B cell (primary cell): ENCODE results near the gene HBG2. TPM values are rescaled to one million over a fixed set of nuclear protein-coding genes. Genes with fewer than 3 reads are reported as not detected.

Source experiments
- ATAC-seq: fragments of 200-7000 bp; cut with Tn5 transposase; one replicate; pipeline ENCODE4 v1.10.0; 2021; ENCODE audit warnings: low read depth, mild to moderate bottlenecking, moderate number of reproducible peaks, moderate library complexity
- CTCF ChIA-PET: fragments of 350-600 bp; sonication (Branson Sonifier 250); formaldehyde crosslinking; loops from one replicate; lab custom pipeline; 2021; ENCODE audit warnings: antibody characterized with exemption, inconsistent platforms; lab: Charles Lee
- POLR2A ChIA-PET: fragments of 350-600 bp; sonication (Branson Sonifier 250); formaldehyde crosslinking; loops from one replicate; lab custom pipeline; 2021; ENCODE audit warnings: antibody characterized with exemption; lab: Charles Lee
- DNase-seq: peaks from one replicate; pipeline ENCODE4 v3.0.0; 2013
- H2AFZ ChIP-seq: 2 replicates; pipeline ENCODE4 v1.6.1; 2012; ENCODE audit warnings: mild to moderate bottlenecking, low read depth, low read length; ENCODE audit not compliant: insufficient read depth, poor library complexity, severe bottlenecking
- H3K27ac ChIP-seq, 2 donors: 1 replicate in 1 of 2; 2 replicates in 1 of 2; pipeline ENCODE4 v1.5.1; 2012 to 2013; ENCODE audit warnings: low read length in 2 of 2, mild to moderate bottlenecking in 2 of 2, moderate library complexity in 1 of 2
- H3K27me3 ChIP-seq, 4 experiments: fragments of 200-600 bp in 1 of 4; sonication (generic) in 1 of 4; replicated peaks in 1 of 4; 1 replicate in 2 of 4; 2 replicates in 2 of 4; pipeline versions ENCODE4 v1.6.1 to v1.7.0; 2013 to 2016; ENCODE audit warnings: low read length in 3 of 4, mild to moderate bottlenecking in 2 of 4, mixed read lengths in 1 of 4, moderate library complexity in 1 of 4; ENCODE audit not compliant: insufficient read depth in 4 of 4, control insufficient read depth in 3 of 4; ENCODE audit errors: control extremely low read depth in 1 of 4
- H3K36me3 ChIP-seq, 2 experiments: replicated peaks in 1 of 2; 1 replicate in 1 of 2; 2 replicates in 1 of 2; pipeline versions ENCODE4 v1.6.1 to v1.7.1; 2013; ENCODE audit warnings: low read length in 1 of 2; ENCODE audit not compliant: insufficient read depth in 2 of 2, control insufficient read depth in 1 of 2; ENCODE audit errors: control extremely low read depth in 1 of 2, extremely low read depth in 1 of 2
- H3K4me1 ChIP-seq, 2 donors: fragments of 200-600 bp in 1 of 2; sonication (generic) in 1 of 2; 1 replicate in 1 of 2; 2 replicates in 1 of 2; pipeline versions ENCODE4 v1.5.1 to v1.6.1; 2013 to 2017; ENCODE audit warnings: low read length in 2 of 2; ENCODE audit not compliant: control insufficient read depth in 2 of 2, insufficient read depth in 2 of 2
- H3K4me2 ChIP-seq: replicated peaks from 2 replicates; pipeline ENCODE3; 2012; ENCODE audit warnings: mild to moderate bottlenecking, low read depth, low read length; ENCODE audit not compliant: poor library complexity, severe bottlenecking
- H3K4me3 ChIP-seq, 5 experiments: fragments of 200-600 bp in 1 of 5; sonication (generic) in 1 of 5; 1 replicate in 3 of 5; 2 replicates in 2 of 5; pipeline versions ENCODE4 v1.5.1 to v1.7.0; 2011 to 2016; ENCODE audit warnings: low read length in 4 of 5, mild to moderate bottlenecking in 4 of 5, low read depth in 2 of 5, control low read depth in 1 of 5, moderate library complexity in 1 of 5; ENCODE audit not compliant: insufficient read depth in 1 of 5; ENCODE audit errors: control extremely low read depth in 1 of 5, extremely low read depth in 1 of 5
- H3K79me2 ChIP-seq: fragments of 200-600 bp; sonication (generic); one replicate; pipeline ENCODE4 v1.6.0; 2016; ENCODE audit warnings: low read length; ENCODE audit not compliant: control insufficient read depth, insufficient read depth
- H3K9ac ChIP-seq: fragments of 200-600 bp; sonication (generic); 2 replicates; pipeline ENCODE4 v1.6.1; 2017; ENCODE audit warnings: mild to moderate bottlenecking, low read length, moderate library complexity
- H3K9me3 ChIP-seq, 3 donors: one replicate each; pipeline versions ENCODE4 v1.6.1 to v1.7.1; 2013; ENCODE audit warnings: low read length in 2 of 3; ENCODE audit not compliant: control insufficient read depth in 2 of 3, insufficient read depth in 1 of 3; ENCODE audit errors: control extremely low read depth in 1 of 3
- H4K20me1 ChIP-seq: 2 replicates; pipeline ENCODE4 v1.6.0; 2012; ENCODE audit warnings: mild to moderate bottlenecking, low read length; ENCODE audit not compliant: insufficient read depth, control insufficient read depth, poor library complexity, severe bottlenecking
- H3K27ac Mint-ChIP-seq: one replicate; pipeline ENCODE4 v1.8.0; 2021; ENCODE audit warnings: mixed read lengths
- H3K27me3 Mint-ChIP-seq: one replicate; pipeline ENCODE4 v1.8.0; 2021; ENCODE audit warnings: mixed read lengths
- H3K4me1 Mint-ChIP-seq: one replicate; pipeline ENCODE4 v1.8.0; 2021; ENCODE audit warnings: mixed read lengths
- H3K4me3 Mint-ChIP-seq: one replicate; pipeline ENCODE4 v1.8.0; 2021; ENCODE audit warnings: mixed read lengths
- H3K9me3 Mint-ChIP-seq: one replicate; pipeline ENCODE4 v1.8.0; 2022; ENCODE audit warnings: mixed read lengths; ENCODE audit not compliant: insufficient read depth
- CTCF ChIP-seq: fragments of 200-600 bp; IDR thresholded peaks from one replicate; pipeline ENCODE4 v1.8.0; 2022; ENCODE audit warnings: antibody characterized with exemption, mild to moderate bottlenecking
- EZH2 ChIP-seq: IDR thresholded peaks from 2 replicates; pipeline ENCODE4 v1.6.1; 2012; ENCODE audit warnings: borderline replicate concordance, low read depth, mild to moderate bottlenecking, moderate library complexity, low read length; ENCODE audit not compliant: insufficient read depth, poor library complexity, severe bottlenecking
- WGBS: methylation state at CpG from one replicate; pipeline ENCODE4 v1.1.5; 2013; ENCODE audit warnings: missing lambda C conversion rate; ENCODE audit not compliant: insufficient coverage; 5-methylcytosine and 5-hydroxymethylcytosine counted together
- intact Hi-C: fragments of 100-400 bp; cut with micrococcal nuclease; formaldehyde crosslinking; loops from one replicate; pipeline ENCODE4 v1.10.0; 2022
- polyA plus RNA-seq: library from polyadenylated mRNA; depleted of rRNA; stranded (reverse); fragments of >200 nt; gene quantifications from 2 replicates; pipeline ENCODE4 v1.2.3, GENCODE V29; 2012
- total RNA-seq, 2 donors: library from RNA; stranded (reverse); fragments of 120-200 nt in 1 of 2; gene quantifications; 1 replicate in 1 of 2; 2 replicates in 1 of 2; pipeline versions ENCODE4 v1.2.3 to v1.2.4, GENCODE V29; 2013 to 2022

Gene HBG2
- total and polyA plus RNA-seq, 2 donors (not counting 1 experiment from before 2014, with no cell fraction given): not detected

GRCh38 chr11:5240458-5240857, 14.1 kb downstream of the HBG2 start:
- ChIA-PET POLR2A (no interaction called here), CTCF (no interaction called here)
- Histone ChIP-seq H3K27me3 (no peaks in the 10 kb centered on the region), H4K20me1 (no peaks in the 10 kb centered on the region), H2AFZ (no peak overlapping the region), H3K79me2 (no peaks in the 10 kb centered on the region), H3K4me3 (no peak overlapping the region), H3K4me1 (no peaks in the 10 kb centered on the region), H3K9me3 (no peaks in the 10 kb centered on the region), H3K36me3 (no peaks in the 10 kb centered on the region), H3K4me2 (no peak overlapping the region), H3K27ac (no peak overlapping the region), H3K9ac (no peak overlapping the region)
- ATAC-seq (no peak), DNase-seq (no peak)
- intact Hi-C loops: no loop called here
- no peak for TF ChIP-seq EZH2
- TF ChIP-seq CTCF: no peak
- no peaks in the 10 kb centered on the region for H3K9me3 Mint-ChIP-seq
- H3K27me3 Mint-ChIP-seq: peaks cover 17% of the 10 kb centered on the region
- no peaks in the 10 kb centered on the region for H3K4me1 Mint-ChIP-seq
- H3K27ac Mint-ChIP-seq: no peak overlapping the region
- H3K4me3 Mint-ChIP-seq: no peak overlapping the region
- no CpG with 5 or more reads among the region's 2 CpGs for WGBS

GRCh38 chr11:5240056-5240455, 14.5 kb downstream of the HBG2 start:
- intact Hi-C loops: no loop called here
- Histone ChIP-seq H2AFZ (no peak overlapping the region), H3K79me2 (no peaks in the 10 kb centered on the region), H3K9me3 (no peaks in the 10 kb centered on the region), H3K4me2 (no peak overlapping the region), H4K20me1 (no peaks in the 10 kb centered on the region), H3K9ac (no peak overlapping the region), H3K36me3 (no peaks in the 10 kb centered on the region), H3K27ac (no peak overlapping the region), H3K4me3 (no peak overlapping the region), H3K27me3 (no peaks in the 10 kb centered on the region), H3K4me1 (no peaks in the 10 kb centered on the region)
- no peaks in the 10 kb centered on the region for H3K4me1 Mint-ChIP-seq
- no peak for ATAC-seq
- H3K27ac Mint-ChIP-seq: no peak overlapping the region
- H3K27me3 Mint-ChIP-seq: peaks cover 14% of the 10 kb centered on the region
- ChIA-PET CTCF (no interaction called here), POLR2A (no interaction called here)
- H3K4me3 Mint-ChIP-seq: no peak overlapping the region
- DNase-seq: no peak
- TF ChIP-seq CTCF (no peak), EZH2 (no peak)
- WGBS: 100% methylated on average over 1 of the region's 1 CpG
- H3K9me3 Mint-ChIP-seq: no peaks in the 10 kb centered on the region
